Gastroesophageal sphincter (tissue), 4 donors: ENCODE results near the gene CD4. TPM values are rescaled to one million over a fixed set of nuclear protein-coding genes. Genes with fewer than 3 reads are reported as not detected.

ENCODE experiments used
- ATAC-seq: fragments of 150-250 bp; one replicate; pipeline ENCODE4 v1.9.1; 2016; ENCODE audit warnings: mild to moderate bottlenecking, moderate library complexity
- H3K27ac ChIP-seq, 4 donors: fragments of 200-600 bp; sonication (generic) in 3 of 4; 1 replicate in 3 of 4; 2 replicates in 1 of 4; pipeline ENCODE4 v1.5.1; 2016 to 2019
- H3K27me3 ChIP-seq: fragments of 200-600 bp; sonication (generic); one replicate; pipeline ENCODE4 v1.5.1; 2019
- H3K36me3 ChIP-seq, 2 donors: fragments of 200-600 bp; sonication (generic); one replicate each; pipeline ENCODE4 v1.5.1; 2019; ENCODE audit warnings: control low read depth in 1 of 2
- H3K4me1 ChIP-seq, 3 donors: fragments of 200-600 bp; sonication (generic); 1 replicate in 2 of 3; 2 replicates in 1 of 3; pipeline ENCODE4 v1.5.1; 2016 to 2019; ENCODE audit warnings: control low read depth in 2 of 3
- H3K4me3 ChIP-seq, 2 donors: fragments of 200-600 bp; sonication (generic); one replicate each; pipeline ENCODE4 v1.5.1; 2019; ENCODE audit warnings: mild to moderate bottlenecking in 1 of 2, moderate library complexity in 1 of 2
- H3K9me3 ChIP-seq, 3 donors: fragments of 200-600 bp; sonication (generic); one replicate each; pipeline ENCODE4 v1.5.1; 2017 to 2019; ENCODE audit warnings: control low read depth in 2 of 3
- CTCF ChIP-seq, 4 experiments: fragments of 200-600 bp in 2 of 4; fragments of 450-650 bp in 2 of 4; sonication (generic) in 1 of 4; IDR thresholded peaks; one replicate each; pipeline ENCODE4 v1.5.1; 2017 to 2019; ENCODE audit warnings: antibody characterized with exemption in 4 of 4, mild to moderate bottlenecking in 2 of 4, moderate library complexity in 2 of 4
- EP300 ChIP-seq: sonication (generic); formaldehyde crosslinking; IDR thresholded peaks from one replicate; pipeline ENCODE4 v1.6.1; 2017; ENCODE audit warnings: antibody characterized with exemption, mild to moderate bottlenecking
- POLR2A ChIP-seq, 2 donors: fragments of 450-650 bp; IDR thresholded peaks; one replicate each; pipeline ENCODE4 v1.6.1; 2017; ENCODE audit warnings: antibody characterized with exemption in 2 of 2, mild to moderate bottlenecking in 2 of 2, moderate library complexity in 1 of 2
- POLR2AphosphoS5 ChIP-seq: sonication (generic); formaldehyde crosslinking; IDR thresholded peaks from one replicate; pipeline ENCODE4 v1.6.1; 2017; ENCODE audit warnings: antibody characterized with exemption
- WGBS, 2 donors: methylation state at CpG; one replicate each; pipeline ENCODE4 v1.1.5; 2018; ENCODE audit warnings: low coverage in 1 of 2; 5-methylcytosine and 5-hydroxymethylcytosine counted together
- total RNA-seq, 4 donors: library from RNA; depleted of rRNA; stranded (reverse); fragments of >200 nt; gene quantifications; one replicate each; pipeline ENCODE4 v1.1.0, GENCODE V29; 2016

CD4 gene
- total RNA-seq, 4 donors from 2014 or later = 2.6 to 15.2 (median 9.1) TPM

- peaks cover 0 to 42% of the 10 kb centered on the region in 2 donors for H3K36me3 ChIP-seq
- ATAC-seq = no peak
- TF ChIP-seq POLR2AphosphoS5 (no peak), POLR2A (IDR thresholded peaks at IDR 0.05) (no peak), EP300 (no peak), CTCF (IDR thresholded peaks at IDR 0.05) (no peak)
- peaks cover 0 to 34% (median 10%) of the 10 kb centered on the region in 3 donors for H3K4me1 ChIP-seq
- no peak overlapping the region for H3K4me3 ChIP-seq
- H3K9me3 ChIP-seq = no peaks in the 10 kb centered on the region
- peak overlapping the region in 3 of 4 donors; percentile 87 to 98 (median 97) for H3K27ac ChIP-seq
- WGBS, 2 donors = 89% methylated on average over 1 of the region's 1 CpG; no CpG with 5 or more reads in 1 of the 2 donors
- H3K27me3 ChIP-seq = no peaks in the 10 kb centered on the region
Measured at GRCh38 chr12:6853626-6854025, 64.3 kb downstream of the CD4 start.

- H3K27me3 ChIP-seq = no peaks in the 10 kb centered on the region
Measured at GRCh38 chr12:6854036-6854435, 64.7 kb downstream of the CD4 start.

GRCh38 chr12:6855322-6855721 lies 66.0 kb downstream of the CD4 start:
- Histone ChIP-seq H3K4me3 (no peak overlapping the region), H3K4me1 (peaks cover 0 to 34% (median 10%) of the 10 kb centered on the region in 3 donors), H3K36me3 (peaks cover 0 to 53% of the 10 kb centered on the region in 2 donors), H3K27me3 (no peaks in the 10 kb centered on the region), H3K9me3 (no peaks in the 10 kb centered on the region), H3K27ac (no peak overlapping the region)
- WGBS, 2 donors = 82 to 94% methylated on average over 2 to 11 of the region's 14 CpGs
- TF ChIP-seq EP300 (no peak), POLR2AphosphoS5 (no peak), POLR2A (IDR thresholded peaks at IDR 0.05) (no peak), CTCF (IDR thresholded peaks at IDR 0.05) (no peak)
- no peak for ATAC-seq

More at GRCh38 chr12:6854036-6854435, 64.7 kb downstream of the CD4 start:
- H3K4me1 ChIP-seq = peaks cover 0 to 34% (median 10%) of the 10 kb centered on the region in 3 donors
- peak overlapping the region in 3 of 4 donors; percentile 87 to 98 (median 97) for H3K27ac ChIP-seq
- no peak overlapping the region for H3K4me3 ChIP-seq
- TF ChIP-seq POLR2A (IDR thresholded peaks at IDR 0.05) (no peak), CTCF (IDR thresholded peaks at IDR 0.05) (no peak), POLR2AphosphoS5 (no peak), EP300 (no peak)
- H3K9me3 ChIP-seq = no peaks in the 10 kb centered on the region
- peaks cover 0 to 46% of the 10 kb centered on the region in 2 donors for H3K36me3 ChIP-seq
- 66 to 67% methylated on average over 3 to 4 of the region's 6 CpGs for WGBS, 2 donors
- no peak for ATAC-seq

GRCh38 chr12:6858799-6859198 lies 69.5 kb downstream of the CD4 start:
- Histone ChIP-seq H3K4me3 (no peak overlapping the region), H3K27me3 (no peaks in the 10 kb centered on the region), H3K27ac (no peak overlapping the region), H3K9me3 (no peaks in the 10 kb centered on the region), H3K36me3 (peaks cover 0 to 88% of the 10 kb centered on the region in 2 donors), H3K4me1 (peaks cover 0 to 14% (median 0%) of the 10 kb centered on the region in 3 donors)
- no peak for ATAC-seq
- TF ChIP-seq POLR2A (IDR thresholded peaks at IDR 0.05) (no peak), POLR2AphosphoS5 (no peak), EP300 (no peak), CTCF (IDR thresholded peaks at IDR 0.05) (no peak)
- WGBS, 2 donors = 88% methylated on average over 1 of the region's 2 CpGs; no CpG with 5 or more reads in 1 of the 2 donors

- Histone ChIP-seq H3K4me1 (peaks cover 0 to under 1% (median 0%) of the 10 kb centered on the region in 3 donors), H3K27me3 (no peaks in the 10 kb centered on the region), H3K4me3 (no peak overlapping the region), H3K36me3 (peaks cover 0 to 100% of the 10 kb centered on the region in 2 donors), H3K9me3 (no peaks in the 10 kb centered on the region), H3K27ac (no peak overlapping the region)
- no peak for TF ChIP-seq EP300
- TF ChIP-seq POLR2A (IDR thresholded peaks at IDR 0.05) = no peak
- TF ChIP-seq POLR2AphosphoS5 = no peak
- TF ChIP-seq CTCF (IDR thresholded peaks at IDR 0.05) = no peak
- ATAC-seq = no peak
- 88% methylated on average over 6 of the region's 9 CpGs; no CpG with 5 or more reads in 1 of the 2 donors for WGBS, 2 donors
Measured at GRCh38 chr12:6860116-6860515, 70.8 kb downstream of the CD4 start.
